Transverse colon (tissue), 4 donors: ENCODE data around the gene PLEKHG1.

Experiments
- CTCF ChIP-seq, 5 experiments: fragments of 200-600 bp in 3 of 5; fragments of 450-650 bp in 2 of 5; sonication (generic) in 3 of 5; IDR thresholded peaks; 1 replicate in 2 of 5; 2 replicates in 3 of 5; pipeline ENCODE4 v1.5.1; 2016 to 2017; ENCODE audit warnings: antibody characterized with exemption in 5 of 5, inconsistent platforms in 3 of 5, mild to moderate bottlenecking in 2 of 5, moderate library complexity in 1 of 5
- EP300 ChIP-seq: sonication (generic); formaldehyde crosslinking; IDR thresholded peaks from one replicate; pipeline ENCODE4 v1.6.1; 2017; ENCODE audit warnings: antibody characterized with exemption, low read depth
- POLR2A ChIP-seq: fragments of 450-650 bp; IDR thresholded peaks from one replicate; pipeline ENCODE4 v1.6.1; 2016; ENCODE audit warnings: antibody characterized with exemption, mild to moderate bottlenecking, moderate library complexity
- POLR2AphosphoS5 ChIP-seq, 3 donors: sonication (generic); formaldehyde crosslinking; IDR thresholded peaks; one replicate each; pipeline ENCODE4 v1.6.1; 2016; ENCODE audit warnings: antibody characterized with exemption in 3 of 3

DNA sequence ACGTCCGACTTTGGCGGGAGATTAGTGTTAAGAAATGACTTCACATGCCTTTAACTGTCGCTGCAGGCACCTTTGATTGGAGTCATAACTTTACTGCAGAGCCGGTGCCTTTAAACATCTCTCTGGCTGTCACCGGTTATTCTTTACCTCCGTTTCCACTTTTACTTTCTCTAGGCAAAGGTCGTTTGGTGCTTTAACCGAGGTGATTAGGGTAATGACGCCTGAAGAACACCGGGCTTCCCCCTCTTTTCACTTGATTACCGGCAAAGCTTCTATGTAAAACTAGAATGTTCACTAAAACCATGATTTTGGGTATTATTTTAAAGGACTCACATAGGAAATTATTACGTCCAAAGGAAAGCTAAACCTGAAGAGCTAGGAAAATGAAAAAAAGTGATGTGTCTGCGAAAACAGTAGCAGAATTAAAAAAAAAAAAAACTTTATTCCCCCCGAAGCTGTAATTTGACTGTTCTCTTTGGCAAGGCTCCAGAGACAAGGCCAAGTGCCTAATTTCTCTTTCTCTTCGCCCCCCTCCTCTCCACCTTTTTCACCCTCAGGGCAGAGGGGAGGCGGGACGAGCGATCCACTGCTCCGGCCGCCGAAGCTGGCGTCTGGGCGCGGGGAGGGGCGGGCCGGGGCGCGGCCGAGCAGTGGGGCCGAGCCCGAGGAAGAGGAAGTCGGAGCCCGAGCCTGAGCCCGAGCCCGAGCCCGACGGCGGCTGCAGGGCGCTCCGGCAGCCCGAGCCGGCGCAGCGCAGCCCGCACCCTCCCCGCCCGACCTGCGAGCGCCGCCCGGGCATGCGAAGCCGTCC lies at the start of gene PLEKHG1:
- TF ChIP-seq POLR2A (peak; percentile 47), POLR2AphosphoS5 (IDR thresholded peaks at IDR 0.05) (peak in 2 of 3 donors; percentile 73 to 78), CTCF (IDR thresholded peaks at IDR 0.05) (no peak), EP300 (no peak)
